PFSK-1 (cell line): Measurements from ENCODE around the gene ABCB1.

Source experiments
- FOXP2 ChIP-seq: optimal IDR thresholded peaks from 2 replicates; pipeline ENCODE3; 2011; ENCODE audit warnings: borderline replicate concordance, control low read depth, inconsistent platforms; ENCODE audit not compliant: insufficient read depth; ENCODE audit errors: extremely low read length, extremely low read depth
- POLR2AphosphoS5 ChIP-seq: IDR thresholded peaks from 2 replicates; pipeline ENCODE4 v1.6.1; 2012; ENCODE audit warnings: low read depth, mild to moderate bottlenecking, control low read depth, low read length, moderate library complexity
- SIN3A ChIP-seq: IDR thresholded peaks from 2 replicates; pipeline ENCODE4 v1.6.1; 2012; ENCODE audit warnings: mild to moderate bottlenecking, low read length, moderate library complexity, borderline replicate concordance; ENCODE audit not compliant: insufficient read depth
- TAF1 ChIP-seq: IDR thresholded peaks from 2 replicates; pipeline ENCODE4 v1.6.1; 2012; ENCODE audit warnings: low read length, control low read depth, borderline replicate concordance; ENCODE audit not compliant: insufficient read depth
- TF ChIP-seq, protein P1 (sequence below), 2 experiments: IDR thresholded peaks; 2 replicates each; pipeline versions ENCODE4 v1.6.1 to v1.8.0; 2011 to 2012; ENCODE audit warnings: low read depth in 2 of 2, low read length in 2 of 2, control low read depth in 1 of 2, inconsistent platforms in 1 of 2, mild to moderate bottlenecking in 1 of 2, moderate library complexity in 1 of 2; ENCODE audit not compliant: insufficient read depth in 1 of 2

The ABCB1 gene

DNA sequence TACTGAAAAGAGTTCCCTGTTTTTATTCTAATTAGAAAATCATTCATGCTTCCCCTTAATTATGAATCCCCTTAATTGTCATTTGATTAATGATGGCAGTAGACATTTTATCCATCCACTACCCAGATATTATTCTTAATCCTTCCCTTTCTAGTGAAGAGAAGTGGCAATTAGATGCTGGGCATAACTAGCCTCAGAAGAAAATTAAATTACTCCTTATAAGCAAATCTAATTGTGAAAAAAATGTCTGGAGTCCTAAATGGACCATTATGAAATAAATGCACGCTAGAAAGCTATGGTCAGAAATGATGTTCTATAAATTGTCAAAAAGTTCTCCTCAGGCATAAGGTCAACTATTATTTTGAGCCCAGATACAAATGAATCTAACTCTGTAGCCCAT lies 4.5 kb downstream of the ABCB1 start:
- no peak for TF ChIP-seq SIN3A
- TF ChIP-seq, protein P1, sequence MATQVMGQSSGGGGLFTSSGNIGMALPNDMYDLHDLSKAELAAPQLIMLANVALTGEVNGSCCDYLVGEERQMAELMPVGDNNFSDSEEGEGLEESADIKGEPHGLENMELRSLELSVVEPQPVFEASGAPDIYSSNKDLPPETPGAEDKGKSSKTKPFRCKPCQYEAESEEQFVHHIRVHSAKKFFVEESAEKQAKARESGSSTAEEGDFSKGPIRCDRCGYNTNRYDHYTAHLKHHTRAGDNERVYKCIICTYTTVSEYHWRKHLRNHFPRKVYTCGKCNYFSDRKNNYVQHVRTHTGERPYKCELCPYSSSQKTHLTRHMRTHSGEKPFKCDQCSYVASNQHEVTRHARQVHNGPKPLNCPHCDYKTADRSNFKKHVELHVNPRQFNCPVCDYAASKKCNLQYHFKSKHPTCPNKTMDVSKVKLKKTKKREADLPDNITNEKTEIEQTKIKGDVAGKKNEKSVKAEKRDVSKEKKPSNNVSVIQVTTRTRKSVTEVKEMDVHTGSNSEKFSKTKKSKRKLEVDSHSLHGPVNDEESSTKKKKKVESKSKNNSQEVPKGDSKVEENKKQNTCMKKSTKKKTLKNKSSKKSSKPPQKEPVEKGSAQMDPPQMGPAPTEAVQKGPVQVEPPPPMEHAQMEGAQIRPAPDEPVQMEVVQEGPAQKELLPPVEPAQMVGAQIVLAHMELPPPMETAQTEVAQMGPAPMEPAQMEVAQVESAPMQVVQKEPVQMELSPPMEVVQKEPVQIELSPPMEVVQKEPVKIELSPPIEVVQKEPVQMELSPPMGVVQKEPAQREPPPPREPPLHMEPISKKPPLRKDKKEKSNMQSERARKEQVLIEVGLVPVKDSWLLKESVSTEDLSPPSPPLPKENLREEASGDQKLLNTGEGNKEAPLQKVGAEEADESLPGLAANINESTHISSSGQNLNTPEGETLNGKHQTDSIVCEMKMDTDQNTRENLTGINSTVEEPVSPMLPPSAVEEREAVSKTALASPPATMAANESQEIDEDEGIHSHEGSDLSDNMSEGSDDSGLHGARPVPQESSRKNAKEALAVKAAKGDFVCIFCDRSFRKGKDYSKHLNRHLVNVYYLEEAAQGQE (IDR thresholded peaks at IDR 0.05; ENCODE audit: insufficient read depth in 1 of 2, low read depth in 2 of 2, low read length in 2 of 2) = no peak
- no peak for TF ChIP-seq FOXP2
- TF ChIP-seq TAF1 = no peak
- no peak for TF ChIP-seq POLR2AphosphoS5

DNA sequence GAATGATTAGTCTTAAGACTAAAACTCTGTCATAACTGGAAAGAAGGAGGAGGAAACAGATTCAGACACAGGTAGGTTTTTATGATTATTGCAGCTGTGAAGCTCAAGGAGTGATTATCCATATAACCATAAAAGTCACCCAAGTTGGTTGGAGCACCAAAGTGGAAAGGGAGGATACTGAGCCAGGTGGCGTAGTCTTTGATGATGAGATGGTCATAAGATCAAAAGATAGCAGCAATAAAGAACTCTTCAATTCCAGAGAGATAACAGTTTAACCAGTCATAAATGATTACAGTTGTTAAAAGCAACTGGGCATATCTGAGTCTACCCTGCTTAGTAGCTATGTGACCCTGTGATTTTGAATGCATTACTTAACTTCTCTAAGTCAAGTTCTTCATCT lies 8.4 kb downstream of the ABCB1 start:
- no peak for TF ChIP-seq POLR2AphosphoS5
- no peak for TF ChIP-seq SIN3A
- no peak for TF ChIP-seq FOXP2
- TF ChIP-seq, protein P1 (IDR thresholded peaks at IDR 0.05; ENCODE audit: insufficient read depth in 1 of 2, low read depth in 2 of 2, low read length in 2 of 2) = no peak
- TF ChIP-seq TAF1 = no peak

DNA sequence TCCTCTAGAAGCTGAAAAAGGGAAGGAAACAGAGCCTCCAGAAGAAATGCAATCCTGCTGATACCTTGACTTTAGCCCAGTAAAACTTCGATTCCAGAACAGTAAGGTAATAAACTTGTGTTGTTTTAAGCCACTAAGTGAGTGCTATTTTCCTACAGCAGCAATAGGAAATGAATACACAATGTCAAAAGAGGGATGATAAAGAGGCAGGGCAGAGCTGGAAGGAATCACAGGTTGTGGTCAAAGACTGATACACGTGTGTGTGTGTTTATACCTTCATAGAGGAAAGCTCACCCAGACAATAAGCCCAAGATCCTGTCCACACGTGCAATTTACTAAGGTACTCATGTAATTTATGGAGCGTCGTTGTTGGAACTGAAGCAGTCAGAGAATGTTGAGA lies 9.5 kb downstream of the ABCB1 start:
- TF ChIP-seq, protein P1 (IDR thresholded peaks at IDR 0.05; ENCODE audit: insufficient read depth in 1 of 2, low read depth in 2 of 2, low read length in 2 of 2) = no peak

DNA sequence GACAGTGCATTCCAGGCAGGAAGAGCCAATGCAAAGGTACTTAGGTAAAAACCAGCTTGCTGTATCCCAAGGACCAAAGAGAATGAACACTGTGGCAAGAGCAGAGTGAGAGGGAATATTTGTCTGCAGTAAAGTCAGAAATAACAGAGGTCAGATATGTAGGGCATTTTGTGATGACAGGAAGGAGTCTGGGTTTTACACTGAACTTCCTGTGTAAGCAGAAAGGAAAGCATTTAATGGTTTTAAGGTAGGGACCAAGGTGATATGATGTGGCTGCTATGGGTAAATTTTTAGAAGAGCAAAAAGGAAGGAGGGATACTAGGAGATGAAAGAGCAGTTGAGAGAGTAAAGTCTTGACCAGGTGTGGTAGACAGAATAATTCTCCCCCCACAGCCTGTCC lies 10.1 kb downstream of the ABCB1 start:
- no peak for TF ChIP-seq SIN3A
- TF ChIP-seq POLR2AphosphoS5 = no peak
- TF ChIP-seq TAF1 = no peak
- TF ChIP-seq FOXP2 = no peak
- TF ChIP-seq, protein P1 (IDR thresholded peaks at IDR 0.05; ENCODE audit: insufficient read depth in 1 of 2, low read depth in 2 of 2, low read length in 2 of 2) = no peak

DNA sequence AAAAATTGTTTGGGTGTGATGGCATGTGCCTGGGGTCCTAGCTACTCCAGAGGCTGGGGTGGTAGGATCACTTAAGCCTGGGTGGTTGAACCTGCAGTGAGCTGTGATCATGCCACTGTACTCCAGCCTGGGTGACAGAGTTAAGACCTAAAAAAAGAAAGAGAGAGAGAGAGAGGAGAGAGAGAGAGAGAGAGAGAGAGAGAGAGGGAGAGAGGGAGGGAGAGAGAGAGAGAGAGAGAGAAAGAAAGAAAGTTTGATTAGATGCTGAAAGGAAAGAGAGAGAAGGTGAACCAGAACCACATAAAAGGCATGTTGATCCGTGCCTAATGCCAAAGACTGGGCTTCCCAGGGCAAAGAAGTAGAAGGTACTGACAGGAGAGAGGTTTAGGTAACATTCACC lies 11.1 kb downstream of the ABCB1 start:
- TF ChIP-seq FOXP2 (no peak), TAF1 (no peak), SIN3A (no peak)
